Measurements from ENCODE around the gene NXPE2.
"Not testable (repeated sequence)": the region's sequence is repeated elsewhere in the genome, so short reads cannot be mapped to it uniquely, and the experiment has no call there.

NXPE2 gene

GRCh38 chr11:114678125-114679036, at the start of gene NXPE2:
NXPE2 (plus strand) TSS chr11:114678527; CDS start chr11:114678576, 49 bp downstream.
- no peak for DNase-seq

- DNase-seq: not testable (repeated sequence)
These were observed 46.8 kb upstream of the NXPE2 start for GRCh38 chr11:114631445-114631965.

DNA sequence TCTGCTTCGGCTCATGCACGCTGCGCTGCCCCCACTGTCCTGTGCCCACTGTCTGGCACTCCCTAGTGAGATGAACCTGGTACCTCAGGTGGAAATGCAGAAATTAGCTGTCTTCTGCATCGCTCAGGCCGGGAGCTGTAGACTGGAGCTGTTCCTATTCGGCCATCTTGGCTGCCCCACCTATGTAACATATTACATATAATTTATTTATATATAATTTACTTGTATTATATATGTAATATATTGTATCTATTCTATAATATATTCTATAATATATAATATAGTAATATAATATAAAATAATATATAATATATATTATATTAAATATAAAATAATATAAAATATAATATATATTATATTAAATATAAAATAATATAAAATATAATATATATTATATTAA, 38.9 kb upstream of the NXPE2 start:
- DNase-seq: not testable (repeated sequence)

DNA sequence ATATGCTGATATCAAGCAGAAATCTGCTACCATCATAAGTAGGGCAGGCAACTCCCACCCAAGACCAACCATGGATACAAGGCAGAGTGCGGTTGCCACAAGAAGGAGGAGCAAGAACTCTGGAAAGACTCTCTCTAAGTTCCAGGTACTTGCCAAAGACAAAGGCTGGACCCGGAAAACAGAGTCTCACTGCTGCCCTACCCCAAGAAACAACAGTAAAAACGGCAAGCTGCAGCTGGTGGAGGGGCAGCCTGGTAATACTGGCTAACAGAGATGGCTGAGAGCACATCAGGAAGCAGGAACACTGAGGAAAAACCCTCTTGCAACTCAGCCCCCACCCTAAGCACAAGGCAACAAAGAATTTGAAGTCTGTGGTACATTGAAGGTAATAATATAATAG, 27.7 kb upstream of the NXPE2 start:
- DNase-seq: no peak

- no peak for DNase-seq
These were observed 27.1 kb upstream of the NXPE2 start for GRCh38 chr11:114651145-114651718.

DNA sequence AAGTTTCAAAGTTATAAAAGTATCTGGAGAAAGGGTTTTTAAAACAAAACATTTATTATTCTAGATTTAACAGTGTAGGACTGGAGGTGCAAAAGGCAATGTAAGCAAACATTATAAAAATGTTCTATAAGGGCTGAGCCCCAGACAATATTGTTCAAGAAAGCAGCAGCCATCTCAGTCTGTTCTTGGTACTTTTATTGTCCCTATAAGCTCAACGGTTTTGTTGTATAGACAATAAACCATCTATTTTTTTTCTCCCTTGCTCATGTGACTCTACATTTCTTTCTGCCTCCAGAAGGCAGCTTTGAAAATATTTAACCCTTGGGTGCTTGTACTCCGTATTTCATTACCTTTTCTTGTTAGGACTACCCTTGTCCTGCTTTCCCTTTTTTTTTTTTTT, 25.2 kb upstream of the NXPE2 start:
- DNase-seq: no peak

DNA sequence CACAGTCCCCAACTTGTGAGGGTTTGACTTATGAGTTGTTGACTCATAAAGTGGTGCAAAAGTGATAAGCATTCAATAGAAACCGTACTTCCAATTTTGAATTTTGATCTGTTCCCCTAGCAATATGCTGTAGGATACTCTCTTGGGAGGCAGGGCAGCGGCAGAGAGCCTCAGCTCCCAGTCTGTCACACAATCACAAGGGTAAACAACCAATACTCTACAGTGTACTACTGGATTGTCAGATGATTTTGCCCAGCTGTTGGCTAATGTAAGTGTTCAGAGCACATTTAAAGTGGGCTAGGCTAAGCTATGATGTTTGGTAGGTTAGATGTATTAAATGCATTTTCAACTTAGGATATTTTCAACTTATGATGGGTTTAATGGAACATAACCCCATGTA, 13.7 kb upstream of the NXPE2 start:
- DNase-seq: no peak

GRCh38 chr11:114666760-114667159, 11.6 kb upstream of the NXPE2 start:
- DNase-seq: no peak

- DNase-seq: no peak
These were observed 10.2 kb upstream of the NXPE2 start for GRCh38 chr11:114668109-114668508.

DNA sequence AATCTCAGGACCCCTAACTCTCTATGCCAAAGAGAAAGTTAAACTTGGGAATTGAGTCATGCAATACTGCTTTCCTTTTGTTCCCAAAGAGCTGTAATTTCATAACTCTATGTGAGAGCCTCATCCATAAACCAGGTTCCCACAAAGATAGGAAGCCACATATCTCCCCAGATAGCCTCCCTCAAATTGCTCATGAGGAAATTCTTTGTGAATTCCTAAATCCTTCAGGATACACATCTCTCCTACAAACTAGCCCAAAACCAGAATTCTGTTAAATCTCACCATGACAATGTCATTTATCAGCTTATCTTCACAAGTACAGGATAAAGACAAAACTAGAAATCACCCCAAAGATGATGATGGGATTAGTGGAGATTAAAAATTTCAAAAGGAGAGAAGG, 4.7 kb upstream of the NXPE2 start:
- DNase-seq: no peak

- no peak for DNase-seq
These were observed 1.2 kb downstream of the NXPE2 start for GRCh38 chr11:114679505-114679904.

- DNase-seq: no peak
These were observed 4.7 kb downstream of the NXPE2 start for GRCh38 chr11:114683007-114683406.

DNA sequence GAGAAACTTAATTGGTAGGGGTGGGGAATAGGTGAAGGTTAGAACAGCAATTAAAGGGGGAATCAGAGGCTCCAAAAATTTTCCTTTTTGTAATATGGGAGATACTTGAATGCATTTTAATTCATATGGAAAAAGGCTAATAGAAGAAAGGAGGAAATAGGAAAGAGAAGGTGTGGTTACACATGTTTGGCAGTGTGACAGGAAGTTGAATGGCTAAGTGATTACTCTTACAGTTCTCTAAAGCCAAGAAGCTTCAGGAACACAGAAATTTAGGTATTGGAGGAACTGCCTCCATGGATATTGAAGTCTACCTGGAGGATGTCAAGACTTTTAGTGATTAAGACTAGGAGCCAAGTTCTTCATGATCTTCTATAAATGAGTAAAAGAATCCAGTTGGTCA, 6.3 kb downstream of the NXPE2 start:
- DNase-seq: no peak

DNA sequence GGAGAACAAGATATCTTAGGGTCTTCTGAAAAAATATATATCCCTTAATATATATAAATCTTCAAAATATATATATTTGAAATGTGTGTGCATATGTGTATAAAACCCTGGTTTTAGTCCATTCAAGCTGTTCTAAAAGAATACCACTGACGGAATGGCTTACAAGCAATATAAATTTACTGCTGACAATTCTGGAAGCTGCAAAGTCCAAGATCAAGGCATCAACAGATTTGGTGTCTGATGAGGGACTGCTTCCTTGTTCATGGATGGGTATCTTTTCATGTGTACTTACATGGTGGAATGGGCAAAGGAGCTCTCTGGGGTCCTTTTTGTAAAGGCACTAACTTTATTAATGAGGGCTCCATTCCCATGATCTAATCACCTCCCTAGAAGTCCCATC, 6.8 kb downstream of the NXPE2 start:
- DNase-seq: no peak

DNA sequence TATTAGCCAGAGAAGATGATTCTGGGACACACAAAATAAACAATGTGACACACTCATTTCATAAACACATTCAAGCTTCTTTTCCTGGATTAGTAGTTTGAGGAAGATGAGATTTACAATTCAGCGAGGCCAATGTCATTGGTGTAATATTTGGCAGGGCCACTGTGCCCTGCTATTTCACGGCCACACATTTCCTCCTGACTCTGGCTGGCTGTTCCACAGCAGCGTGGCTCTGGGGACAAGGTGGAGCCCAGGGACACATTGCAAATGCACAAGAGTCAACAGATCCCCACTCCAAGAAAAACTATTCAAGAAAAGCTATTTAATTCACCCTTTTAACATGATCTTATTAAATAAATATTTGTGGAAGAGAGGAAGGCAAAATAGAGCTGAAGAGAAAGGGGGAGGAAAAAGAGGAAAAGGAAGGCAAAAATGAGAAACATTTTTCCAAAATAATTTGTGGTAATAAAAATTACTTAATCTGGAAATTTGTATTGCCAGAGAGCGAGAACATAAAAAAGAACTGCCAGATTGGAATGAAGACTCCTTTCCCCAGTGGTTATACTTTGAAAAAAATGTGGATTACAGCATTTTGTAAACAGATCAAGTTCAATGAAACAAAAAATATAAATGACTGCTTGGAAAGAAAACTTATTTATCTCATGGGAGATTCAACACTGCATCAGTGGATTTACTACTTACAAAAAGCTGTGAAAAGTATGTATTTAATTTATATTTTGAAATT, 27.1 kb downstream of the NXPE2 start:
- no peak for DNase-seq

- DNase-seq: no peak
These were observed 31.6 kb downstream of the NXPE2 start for GRCh38 chr11:114709960-114710359.

- no peak for DNase-seq
These were observed 35.4 kb downstream of the NXPE2 start for GRCh38 chr11:114713756-114714155.

DNA sequence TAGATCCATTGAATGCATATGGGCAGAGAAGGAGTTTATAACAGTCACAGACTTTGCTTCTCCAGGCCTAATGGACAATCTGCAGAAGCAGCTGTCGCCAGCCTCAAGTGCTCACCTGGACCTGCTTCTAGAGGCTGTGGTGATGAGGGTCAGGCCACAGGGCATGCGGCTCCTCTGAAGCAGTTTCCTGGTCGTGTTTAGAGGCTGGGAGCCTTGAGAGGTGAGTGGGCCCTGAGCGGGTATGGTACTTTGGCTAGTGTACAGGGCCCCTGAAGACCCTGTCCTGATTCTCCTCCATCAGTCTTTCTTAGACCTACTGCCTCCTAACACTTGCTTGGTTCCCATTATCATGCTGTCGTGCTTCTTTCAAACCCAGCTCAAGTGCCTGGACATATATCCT, 41.2 kb downstream of the NXPE2 start:
- DNase-seq: no peak

DNA sequence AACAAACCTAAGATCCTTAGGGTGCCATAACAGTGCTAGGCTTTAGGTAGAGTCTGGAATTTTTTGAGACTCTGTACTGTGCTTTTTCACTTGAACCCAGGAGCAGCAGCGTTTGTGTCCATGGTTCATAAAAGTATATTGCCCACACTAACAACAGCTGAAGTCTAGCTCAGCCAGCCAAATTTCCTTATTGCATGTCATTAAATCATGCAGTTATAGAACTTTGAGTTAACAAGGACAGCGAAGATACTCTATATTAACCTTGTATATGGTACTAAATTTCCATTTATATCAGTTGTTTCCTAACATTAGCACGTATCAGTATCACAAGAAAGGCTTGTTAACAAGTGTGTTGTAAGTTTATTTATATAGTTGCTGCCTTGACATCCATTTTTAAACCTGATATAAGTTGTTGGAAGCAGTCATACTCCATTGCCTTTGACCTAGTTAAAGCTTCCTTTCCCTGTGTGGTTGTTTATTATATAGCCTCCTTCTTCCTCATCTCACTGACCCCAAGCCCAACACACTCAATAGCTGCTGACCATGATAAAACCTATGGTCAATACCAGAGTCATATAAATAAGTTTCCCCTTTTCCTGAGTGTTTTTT, 46.7 kb downstream of the NXPE2 start:
- DNase-seq: no peak

GRCh38 chr11:114725623-114726022, 47.3 kb downstream of the NXPE2 start:
- no peak for DNase-seq

DNA sequence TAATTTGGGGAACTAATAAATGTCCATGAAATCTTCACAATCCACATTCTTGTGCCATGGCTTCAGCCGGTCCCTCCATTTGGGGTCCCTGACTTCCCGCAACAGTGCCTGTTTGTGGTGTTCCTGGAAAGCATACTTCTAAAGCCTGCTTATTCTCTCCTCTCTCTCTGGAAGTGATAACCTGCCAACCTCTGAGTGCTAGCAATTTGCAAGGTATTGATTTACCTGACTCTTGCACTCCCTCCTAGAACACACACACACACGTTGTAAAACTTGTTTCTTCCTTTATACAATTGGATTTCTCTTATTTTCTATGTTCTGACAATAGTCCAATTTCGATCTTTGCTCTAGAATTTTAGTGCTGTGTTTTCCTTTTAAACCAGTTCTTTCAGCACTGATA, 58.5 kb downstream of the NXPE2 start:
- DNase-seq: no peak

- DNase-seq: peak; percentile 68 to 79
These were observed 60.6 kb downstream of the NXPE2 start for GRCh38 chr11:114738954-114739353.

DNA sequence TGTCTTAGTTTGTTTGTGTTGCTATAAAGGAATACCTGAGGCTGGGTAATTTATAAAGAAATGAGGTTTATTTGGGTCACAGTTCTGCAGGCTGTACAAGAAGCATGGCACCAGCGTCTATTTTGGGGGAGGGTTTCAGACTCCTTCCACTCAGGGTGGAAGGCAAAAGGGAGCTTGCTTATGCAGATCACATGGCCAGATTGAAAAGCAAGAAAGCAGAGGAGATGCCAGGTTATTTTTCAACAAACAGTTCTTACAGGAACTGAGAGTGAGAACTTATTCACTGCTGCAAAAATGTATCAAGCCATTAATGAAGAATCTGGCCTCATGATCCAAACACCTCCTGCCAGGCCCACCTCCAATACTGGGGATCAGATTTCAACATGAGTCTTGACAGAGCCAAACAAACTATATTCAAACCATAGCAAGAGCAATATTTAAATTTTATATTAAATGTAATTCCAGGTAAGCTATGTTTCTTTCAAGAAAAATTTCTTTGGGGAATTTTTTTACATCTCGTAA, 66.9 kb downstream of the NXPE2 start:
- DNase-seq: no peak

All from NCI-H2081 (cell line).